ENCODE data around the gene AMT.

Gene AMT

DNA sequence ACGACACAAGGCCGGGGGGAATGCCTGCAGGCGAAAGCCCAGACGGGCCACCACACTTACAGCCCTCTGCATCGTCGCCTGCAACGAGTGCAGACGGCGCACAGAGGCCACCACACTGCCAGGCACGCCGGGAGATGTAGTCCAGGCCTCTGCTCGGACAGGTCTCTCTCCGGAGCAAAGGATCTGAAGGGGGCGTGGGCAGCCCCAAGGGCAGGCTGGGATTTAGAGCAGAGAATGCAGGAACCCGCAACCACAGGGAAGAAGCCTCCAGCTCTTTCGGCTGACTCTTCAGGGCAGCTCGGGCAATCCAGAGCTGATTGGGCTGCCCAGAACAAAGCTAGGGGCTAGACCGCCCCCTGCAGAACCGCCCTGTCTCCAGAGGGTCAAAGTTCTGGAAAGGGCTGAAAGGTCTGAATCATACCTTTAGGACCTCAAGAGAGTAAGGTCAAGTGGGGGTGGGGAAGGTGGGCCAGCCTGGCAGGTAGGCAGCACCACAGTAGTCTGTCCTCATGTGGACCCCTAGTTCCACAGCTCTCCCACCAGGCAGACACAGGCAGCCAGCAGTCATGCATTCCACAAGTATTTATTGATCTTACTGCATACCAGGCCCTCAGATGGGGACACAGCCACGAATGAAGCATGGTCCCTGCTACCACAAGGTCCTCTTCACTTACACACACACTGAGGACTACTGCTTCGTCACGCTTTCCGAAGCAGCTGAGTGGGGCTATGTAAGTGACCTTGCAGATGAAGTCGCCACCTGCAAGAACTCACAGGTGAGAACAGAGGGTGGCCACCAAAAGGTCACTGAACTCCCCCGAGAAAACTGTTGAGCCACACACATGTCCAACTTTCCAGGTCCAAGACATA, at the start of gene AMT:
AMT (minus strand) TSS at position 95 of the 870 bp plus-strand sequence; CDS start at position 72, 23 bp downstream.
- no peak for DNase-seq

GRCh38 chr3:49470714-49471420, 48.6 kb upstream of the AMT start:
- no peak for DNase-seq

- DNase-seq, result peak; percentile 95
These were observed 47.9 kb upstream of the AMT start, which contains the start of gene DAG1 for GRCh38 chr3:49469936-49470713. TSS of gene DAG1 (plus strand) at chr3:49470267. CDS start at chr3:49510535, 40,268 bp downstream.

- DNase-seq, result no peak
These were observed 47.0 kb upstream of the AMT start for GRCh38 chr3:49469037-49469935.

DNA sequence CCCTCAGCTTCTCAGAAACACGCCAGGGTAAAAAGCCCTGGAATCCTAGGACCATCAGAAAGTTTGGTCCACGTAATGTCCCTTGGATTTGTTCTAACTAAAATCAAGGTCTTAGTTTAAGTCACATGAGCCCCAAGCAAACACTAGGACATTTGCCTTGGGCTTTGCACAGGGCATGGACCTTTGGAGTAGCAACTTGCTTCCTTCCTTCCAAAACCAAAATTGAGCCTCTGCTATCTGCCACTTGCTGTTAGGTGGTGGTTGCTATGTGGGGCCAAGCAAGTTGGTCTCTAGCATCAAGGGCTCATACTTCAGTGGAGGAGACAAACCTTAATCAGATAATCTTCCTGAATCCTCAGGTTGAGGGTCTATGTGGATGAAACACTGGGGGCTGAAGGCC, 43.8 kb upstream of the AMT start:
- DNase-seq, result no peak

DNA sequence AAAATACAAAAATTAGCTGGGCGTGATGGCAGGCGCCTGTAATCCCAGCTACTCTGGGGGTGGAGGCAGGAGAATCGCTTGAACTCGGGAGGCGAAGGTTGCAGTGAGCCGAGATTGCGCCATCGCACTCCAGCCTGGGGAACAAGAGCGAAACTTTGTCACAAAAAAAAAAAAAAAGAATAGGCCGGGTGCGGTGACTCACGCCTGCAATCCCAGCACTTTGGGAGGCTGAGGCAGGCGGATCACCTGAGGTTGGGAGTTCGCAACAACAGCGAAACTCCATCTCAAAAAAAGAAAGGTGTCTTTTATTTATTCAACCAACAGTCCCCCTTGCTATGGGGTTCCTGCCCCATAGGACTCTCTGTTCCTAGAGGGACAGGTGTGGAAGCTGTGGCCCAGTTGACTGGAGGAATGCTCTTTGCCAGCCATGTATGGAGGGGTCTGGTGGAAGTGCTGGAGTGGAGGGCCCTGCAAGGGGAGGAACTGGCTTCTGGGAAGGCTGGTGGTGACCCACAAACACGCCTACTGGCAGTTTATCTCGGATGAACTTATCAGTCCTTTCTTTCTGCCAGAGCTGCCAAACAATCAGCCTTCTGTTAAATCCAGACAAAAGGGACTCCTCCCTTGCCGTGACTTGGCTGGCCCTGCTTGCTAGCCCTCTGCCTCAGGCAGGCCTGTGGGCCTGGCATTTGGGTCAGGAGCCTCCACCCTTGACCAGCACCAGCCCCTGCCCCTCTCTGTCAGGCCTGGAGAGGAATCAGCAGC, 43.2 kb upstream of the AMT start:
- DNase-seq, result no peak

DNA sequence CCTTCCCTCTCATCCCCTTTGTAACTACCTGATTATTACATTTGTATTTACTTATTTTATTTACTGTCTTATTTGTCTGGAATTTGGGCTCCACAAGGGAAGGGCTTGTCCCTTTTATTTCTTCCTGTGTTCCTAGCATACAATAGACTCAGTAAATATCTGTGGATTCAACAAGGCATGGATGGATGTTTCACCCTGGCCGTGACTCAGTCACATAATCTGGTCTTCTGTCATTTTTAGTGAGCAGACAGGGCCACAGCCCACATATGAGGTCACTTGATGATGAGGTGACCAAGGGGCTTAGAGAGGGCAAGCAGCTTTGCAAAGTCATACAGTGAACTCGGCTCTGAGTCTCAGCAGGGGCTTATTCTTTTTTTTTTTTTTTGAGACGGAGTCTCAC, 39.9 kb upstream of the AMT start:
- no peak for DNase-seq

DNA sequence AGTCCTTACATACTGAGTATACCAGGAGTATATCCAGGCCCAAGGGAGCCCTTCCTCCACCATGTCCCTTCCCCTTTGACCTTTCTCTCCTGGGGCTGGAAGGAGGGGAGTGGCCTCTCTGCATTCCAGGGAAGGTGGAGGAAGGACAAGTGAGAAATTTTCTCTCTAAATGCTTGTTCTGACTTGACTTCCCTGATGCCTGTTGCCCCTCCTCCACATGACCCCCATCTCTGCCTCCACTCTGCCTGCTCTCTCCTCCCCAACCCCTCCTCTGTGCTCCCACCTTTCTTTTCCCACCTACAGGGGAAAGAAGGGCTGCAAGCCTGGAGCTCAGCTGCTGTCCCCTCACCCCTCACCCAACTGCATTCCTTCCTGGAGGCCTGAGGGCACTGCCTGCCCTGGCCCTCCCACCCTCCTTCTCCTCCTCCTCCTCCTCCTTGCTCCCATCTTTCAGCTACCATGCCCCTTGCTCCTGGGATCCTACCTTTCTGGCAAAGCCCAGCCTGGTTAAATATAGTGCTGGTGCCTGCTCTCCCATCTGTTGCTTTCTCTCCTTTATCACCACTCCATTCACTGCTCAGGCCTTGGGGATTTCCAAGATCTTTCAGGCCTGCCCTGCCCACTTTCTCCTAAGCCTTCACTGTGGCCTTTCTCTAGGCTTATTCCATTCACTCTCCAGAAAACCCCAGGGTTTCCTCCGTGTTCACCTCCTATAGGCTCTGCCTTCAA, 39.3 kb upstream of the AMT start:
- no peak for DNase-seq

DNA sequence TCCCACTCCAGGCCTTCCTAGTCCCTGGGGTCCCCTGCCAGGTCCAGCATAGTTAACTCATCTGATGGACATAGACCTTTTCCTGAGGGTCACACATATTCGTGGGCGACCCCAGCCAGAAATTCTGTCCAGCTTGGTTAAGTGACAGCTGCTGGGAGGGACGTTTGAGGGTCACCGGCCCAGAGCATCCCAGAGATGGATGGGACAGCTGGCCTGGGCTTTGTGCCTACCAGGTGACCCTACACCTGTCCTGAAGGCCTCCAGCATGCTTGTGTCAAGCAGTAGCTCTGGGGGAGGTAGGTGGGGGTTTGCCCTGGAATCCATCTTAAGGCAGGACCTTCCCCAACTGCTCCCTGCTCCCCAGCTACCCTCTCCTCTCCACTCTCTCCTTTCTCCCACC, 38.7 kb upstream of the AMT start:
- DNase-seq, result no peak

- DNase-seq, result no peak
These were observed 38.1 kb upstream of the AMT start for GRCh38 chr3:49460188-49460890.

- DNase-seq, result no peak
These were observed 34.2 kb upstream of the AMT start for GRCh38 chr3:49456466-49456865.

DNA sequence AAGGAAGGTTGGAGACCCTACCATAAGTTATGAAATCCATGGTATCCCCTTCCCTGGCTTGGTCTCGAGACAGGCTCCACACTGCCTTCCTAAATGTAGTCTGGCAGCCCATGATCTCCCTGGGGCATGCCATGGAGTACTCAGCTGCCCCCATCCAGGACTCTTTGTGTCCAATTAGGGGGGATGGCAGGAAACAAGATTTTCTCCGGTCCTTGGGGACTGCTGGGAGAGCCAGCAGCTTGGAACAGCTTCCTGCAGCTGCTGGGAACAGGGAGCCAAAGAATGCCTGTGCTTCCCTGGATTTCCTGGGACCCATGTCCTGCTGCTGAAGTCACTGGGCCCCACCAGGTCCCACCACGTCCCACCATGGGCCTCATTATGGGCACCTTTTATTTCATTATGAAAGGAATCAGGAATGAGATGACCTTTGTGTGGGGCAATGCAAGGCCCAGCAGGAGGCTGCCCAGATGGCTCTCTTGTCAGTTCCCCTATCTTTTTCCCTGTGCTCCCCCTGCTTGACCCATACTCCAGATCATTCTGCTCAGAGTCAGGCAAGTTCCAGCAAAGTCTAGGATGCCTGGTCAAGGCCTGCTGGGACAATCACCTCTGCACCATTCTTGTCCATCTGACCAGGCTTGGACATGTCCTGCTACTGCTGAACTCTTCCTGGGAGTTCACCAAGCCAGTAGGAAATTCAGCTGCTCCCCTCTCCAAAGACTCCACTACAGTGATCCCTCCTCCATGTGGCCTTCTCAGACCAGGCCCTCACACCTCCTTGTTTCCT, 32.8 kb upstream of the AMT start:
- no peak for DNase-seq

DNA sequence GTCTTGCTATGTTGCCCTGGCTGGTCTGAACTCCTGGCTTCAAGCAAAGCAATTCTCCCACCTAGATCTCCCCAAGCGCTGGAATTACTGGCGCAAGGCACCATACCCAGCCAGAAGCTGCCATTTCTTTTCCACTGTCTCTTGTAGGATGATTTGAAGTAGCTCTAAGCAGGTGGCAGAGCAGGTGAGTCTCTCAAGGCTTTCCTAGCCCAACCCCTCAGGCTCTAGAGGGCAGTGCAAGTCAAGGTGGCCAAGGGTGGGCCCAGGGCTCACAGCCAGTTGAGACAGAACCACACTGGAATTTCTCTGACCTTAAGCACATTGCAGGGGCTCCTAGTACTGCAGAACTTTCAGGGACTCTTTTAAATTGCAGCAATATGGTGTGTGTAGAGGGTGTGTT, 32.2 kb upstream of the AMT start:
- no peak for DNase-seq

DNA sequence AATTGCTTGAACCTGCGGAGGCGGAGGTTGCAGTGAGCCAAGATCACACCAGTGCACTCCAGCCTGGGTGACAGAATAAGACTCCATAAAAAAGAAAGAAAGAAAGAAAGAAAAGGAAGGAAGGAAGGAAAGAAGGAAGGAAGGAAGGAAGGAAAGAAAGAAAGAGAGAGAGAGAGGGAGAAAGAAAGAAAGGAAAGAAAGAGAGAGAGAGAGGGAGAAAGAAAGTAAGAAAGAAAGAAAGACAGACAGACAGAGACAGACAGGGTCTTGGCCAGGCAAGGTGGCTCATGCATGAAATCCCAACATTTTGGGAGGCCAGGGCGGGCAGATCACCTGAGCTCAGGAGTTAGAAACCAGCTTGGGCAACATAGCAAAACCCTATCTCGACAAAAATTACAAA, 31.3 kb upstream of the AMT start:
- no peak for DNase-seq

GRCh38 chr3:49445391-49445790, 23.1 kb upstream of the AMT start:
- DNase-seq, result no peak

- DNase-seq, result no peak
These were observed 12.5 kb upstream of the AMT start for GRCh38 chr3:49434731-49435130.

DNA sequence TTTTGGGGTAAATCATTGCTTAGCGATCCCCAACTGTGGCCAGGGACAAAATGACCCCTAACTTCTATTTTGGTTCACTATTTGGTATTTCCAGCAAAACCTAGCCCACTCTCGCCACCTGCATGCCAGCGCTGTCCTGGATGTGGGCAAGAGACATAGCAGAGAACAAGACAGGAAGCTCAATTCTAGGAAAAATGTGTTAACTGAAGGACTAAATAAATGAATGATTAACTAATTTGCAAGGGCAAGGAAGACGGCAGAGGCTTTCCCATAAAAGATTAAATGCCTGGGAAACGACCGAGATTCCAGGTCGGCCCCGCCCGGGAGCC, 6.4 kb upstream of the AMT start:
- DNase-seq, result no peak

GRCh38 chr3:49427586-49427985, 5.3 kb upstream of the AMT start:
- no peak for DNase-seq

DNA sequence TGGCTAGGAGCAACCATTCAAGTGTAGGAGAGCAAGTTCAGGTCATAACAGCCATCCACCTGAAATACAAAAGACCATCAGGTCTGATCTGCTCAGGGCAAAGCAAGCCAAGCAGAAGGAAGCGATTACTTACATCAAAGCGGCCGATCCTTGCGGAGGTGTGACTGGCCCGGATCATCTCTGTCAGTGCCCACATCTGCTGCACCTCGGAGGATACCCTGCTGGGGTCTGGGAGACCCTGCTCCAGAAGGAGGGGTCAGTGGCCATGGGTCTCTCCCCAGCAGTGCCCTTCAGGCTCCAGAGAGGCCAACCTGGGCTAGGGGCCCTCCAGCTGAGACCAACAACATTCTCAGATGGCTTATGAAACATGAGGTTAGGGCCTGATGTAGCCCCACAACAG, 2.5 kb upstream of the AMT start:
- DNase-seq, result no peak

Measured in activated T-cell treated with anti-CD3 and anti-CD28 coated beads, Interleukin-2, amount 50 U/mL, for 1 hour (primary cell).